Adrenal gland (tissue), 5 donors: ENCODE results near the gene INIP.

Experiments
- CTCF ChIP-seq, 6 experiments: fragments of 450-650 bp in 4 of 6; fragments of 200-600 bp in 2 of 6; sonication (generic) in 1 of 6; IDR thresholded peaks; 1 replicate in 5 of 6; 2 replicates in 1 of 6; pipeline versions ENCODE4 v1.5.1 to v1.8.0; 2016 to 2021; ENCODE audit warnings: antibody characterized with exemption in 6 of 6, mild to moderate bottlenecking in 2 of 6, moderate library complexity in 1 of 6
- POLR2A ChIP-seq, 2 donors: fragments of 450-650 bp; IDR thresholded peaks; one replicate each; pipeline ENCODE4 v1.6.1; 2017; ENCODE audit warnings: antibody characterized with exemption in 2 of 2, mild to moderate bottlenecking in 2 of 2, moderate library complexity in 1 of 2
- donor health status: DM: no; HTN: no; CAD: no.

DNA sequence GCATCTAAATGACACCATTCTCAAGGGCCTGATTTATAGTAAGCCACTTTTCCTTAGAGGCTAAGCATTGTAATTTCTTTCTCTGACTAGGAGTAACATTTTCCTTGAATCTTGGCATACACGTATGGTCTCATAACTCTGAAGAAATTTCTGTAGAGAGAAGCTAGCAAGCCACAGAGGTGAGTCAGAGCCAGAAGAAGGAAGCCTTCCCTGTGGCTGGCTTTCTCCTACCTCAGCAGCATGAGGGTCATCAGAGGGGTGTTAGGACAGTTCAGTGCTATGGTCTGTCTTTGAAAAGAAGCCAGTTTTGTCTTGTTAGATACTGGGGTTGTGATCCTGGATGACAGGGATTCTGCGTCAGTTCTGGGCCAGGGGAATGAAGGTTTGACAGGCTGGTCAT lies 35.8 kb upstream of the INIP start:
- TF ChIP-seq CTCF (IDR thresholded peaks at IDR 0.05) = no peak
- no peak for TF ChIP-seq POLR2A (IDR thresholded peaks at IDR 0.05)
